Liver (tissue), 9 donors: ENCODE data around the gene RWDD4. TPM values are rescaled to one million over a fixed set of nuclear protein-coding genes. Genes with fewer than 3 reads are reported as not detected.

Source experiments
- DNase-seq: peaks from one replicate; pipeline ENCODE4 v3.0.0-alpha.2; 2017; ENCODE audit warnings: low spot score
- H3K27ac ChIP-seq, 2 donors: one replicate each; pipeline ENCODE4 v1.7.0; 2013; ENCODE audit warnings: inconsistent platforms in 2 of 2, low read length in 2 of 2, control low read depth in 1 of 2, low read depth in 1 of 2, mild to moderate bottlenecking in 1 of 2
- H3K27me3 ChIP-seq, 4 donors: one replicate each; pipeline versions ENCODE4 v1.6.1 to v1.7.0; 2013; ENCODE audit warnings: low read length in 3 of 4, inconsistent platforms in 1 of 4, mild to moderate bottlenecking in 1 of 4, moderate library complexity in 1 of 4; ENCODE audit not compliant: control insufficient read depth in 4 of 4, insufficient read depth in 4 of 4
- H3K36me3 ChIP-seq, 4 donors: one replicate each; pipeline versions ENCODE4 v1.6.1 to v1.7.0; 2013; ENCODE audit warnings: low read length in 3 of 4, mild to moderate bottlenecking in 3 of 4, low read depth in 1 of 4, moderate library complexity in 1 of 4; ENCODE audit not compliant: control insufficient read depth in 4 of 4, insufficient read depth in 3 of 4
- H3K4me1 ChIP-seq, 4 donors: one replicate each; pipeline versions ENCODE4 v1.6.1 to v1.7.0; 2013; ENCODE audit warnings: low read length in 3 of 4, mild to moderate bottlenecking in 3 of 4, moderate library complexity in 1 of 4; ENCODE audit not compliant: control insufficient read depth in 4 of 4, insufficient read depth in 4 of 4
- H3K4me3 ChIP-seq, 3 donors: one replicate each; pipeline versions ENCODE4 v1.6.1 to v1.7.0; 2013; ENCODE audit warnings: low read length in 3 of 3, control low read depth in 1 of 3, low read depth in 1 of 3, mild to moderate bottlenecking in 1 of 3
- H3K9ac ChIP-seq, 2 donors: one replicate each; pipeline ENCODE4 v1.7.0; 2013; ENCODE audit warnings: low read length in 2 of 2, mild to moderate bottlenecking in 2 of 2, moderate library complexity in 2 of 2, control low read depth in 1 of 2, low read depth in 1 of 2
- H3K9me3 ChIP-seq, 4 donors: one replicate each; pipeline versions ENCODE4 v1.6.1 to v1.7.0; 2013; ENCODE audit warnings: low read length in 3 of 4; ENCODE audit not compliant: control insufficient read depth in 4 of 4
- CTCF ChIP-seq: fragments of 150-350 bp; IDR thresholded peaks from 2 replicates; pipeline ENCODE4 v1.5.1; 2017; ENCODE audit warnings: improper control_type of control experiment, low read depth, low read length; ENCODE audit not compliant: missing input control
- EGR1 ChIP-seq, 2 donors: IDR thresholded peaks; 2 replicates each; pipeline ENCODE4 v1.6.1; 2016 to 2018; ENCODE audit warnings: antibody characterized with exemption in 2 of 2, low read depth in 2 of 2
- FOXA1 ChIP-seq: IDR thresholded peaks from 2 replicates; pipeline ENCODE4 v1.6.1; 2016; ENCODE audit warnings: antibody characterized with exemption
- FOXA2 ChIP-seq: IDR thresholded peaks from 2 replicates; pipeline ENCODE4 v1.6.1; 2016; ENCODE audit warnings: antibody characterized with exemption
- GABPA ChIP-seq, 2 donors: IDR thresholded peaks in 1 of 2; conservative IDR thresholded peaks in 1 of 2; 2 replicates each; pipeline ENCODE4 v1.6.1; 2016; ENCODE audit warnings: antibody characterized with exemption in 2 of 2, mild to moderate bottlenecking in 1 of 2, moderate library complexity in 1 of 2
- HNF4A ChIP-seq, 2 donors: conservative IDR thresholded peaks; 2 replicates each; pipeline ENCODE4 v1.6.1; 2016; ENCODE audit warnings: antibody characterized with exemption in 2 of 2, mild to moderate bottlenecking in 2 of 2
- JUND ChIP-seq, 2 donors: IDR thresholded peaks; 2 replicates each; pipeline ENCODE4 v1.6.1; 2016; ENCODE audit warnings: antibody characterized with exemption in 2 of 2
- NR2F2 ChIP-seq: IDR thresholded peaks from 2 replicates; pipeline ENCODE4 v1.6.1; 2016; ENCODE audit warnings: antibody characterized with exemption
- RAD21 ChIP-seq, 2 donors: IDR thresholded peaks; 2 replicates each; pipeline ENCODE4 v1.6.1; 2016; ENCODE audit warnings: antibody characterized with exemption in 2 of 2, mild to moderate bottlenecking in 2 of 2
- REST ChIP-seq: IDR thresholded peaks from 2 replicates; pipeline ENCODE4 v1.6.1; 2016; ENCODE audit warnings: antibody characterized with exemption, mild to moderate bottlenecking
- RXRA ChIP-seq, 2 donors: IDR thresholded peaks; 2 replicates each; pipeline ENCODE4 v1.6.1; 2017 to 2018; ENCODE audit warnings: antibody characterized with exemption in 2 of 2, mild to moderate bottlenecking in 1 of 2
- SP1 ChIP-seq: IDR thresholded peaks from 2 replicates; pipeline ENCODE4 v1.6.1; 2018; ENCODE audit warnings: antibody characterized with exemption, mild to moderate bottlenecking
- TAF1 ChIP-seq: conservative IDR thresholded peaks from 2 replicates; pipeline ENCODE4 v1.6.1; 2016; ENCODE audit warnings: antibody characterized with exemption, mild to moderate bottlenecking
- YY1 ChIP-seq: IDR thresholded peaks from 2 replicates; pipeline ENCODE4 v1.6.1; 2016; ENCODE audit warnings: antibody characterized with exemption, mild to moderate bottlenecking
- WGBS: extraction: QIAGEN DNeasy Blood & Tissue Kit; methylation state at CpG from one replicate; pipeline ENCODE4 v1.1.7; 2013; 5-methylcytosine and 5-hydroxymethylcytosine counted together
- polyA plus RNA-seq, 2 donors: library from polyadenylated mRNA; stranded (reverse) in 1 of 2; unstranded in 1 of 2; fragments of 200-250 nt in 1 of 2; fragments of >200 nt in 1 of 2; fragmentation: Nextera tagmentation in 1 of 2; extraction: Ambion mirVana in 1 of 2; gene quantifications; one replicate each; pipeline versions ENCODE4 v1.2.1 to v1.2.3, GENCODE V29; 2013 to 2015
- total RNA-seq, 2 donors: library from RNA; depleted of rRNA; stranded (reverse); fragments of >200 nt; gene quantifications; one replicate each; pipeline ENCODE4 v1.2.3, GENCODE V29; 2014
- TF ChIP-seq, protein P1 (sequence below): IDR thresholded peaks from 2 replicates; pipeline ENCODE4 v1.6.1; 2016; ENCODE audit warnings: antibody characterized with exemption
- TF ChIP-seq, protein P2 (sequence below): IDR thresholded peaks from 2 replicates; pipeline ENCODE4 v1.6.1; 2016; ENCODE audit warnings: antibody characterized with exemption
- donor health status: healthy.
- donor health status: healthy.
- donor health status: healthy.
- donor health status: healthy.
- donor health status: healthy.

The RWDD4 gene
- total and polyA plus RNA-seq, 4 donors, result 6.5 to 17.9 (median 8.9) TPM

- no peak for TF ChIP-seq REST
Observed at GRCh38 chr4:183670960-183671555, 12.1 kb upstream of the RWDD4 start (continued).

DNA sequence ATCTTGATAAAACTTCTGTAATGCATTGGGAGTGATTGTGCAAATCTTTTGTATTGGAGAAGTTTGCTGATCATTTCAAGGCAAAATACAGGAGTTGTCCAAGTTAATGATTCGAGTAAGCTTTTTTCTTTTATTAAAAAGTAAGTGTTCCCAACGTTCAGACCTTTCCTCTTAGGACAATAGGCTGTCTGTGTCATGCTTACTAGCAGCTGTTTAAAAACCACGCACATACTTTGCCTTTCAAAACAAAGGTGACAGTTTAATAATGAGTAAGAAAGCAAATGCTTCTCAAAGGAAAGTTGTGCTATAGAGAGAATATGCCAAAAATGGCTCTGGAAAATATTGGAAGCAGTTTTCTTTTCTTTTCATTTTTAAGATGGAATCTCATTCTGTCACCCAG is 11.3 kb upstream of the RWDD4 start:
- H3K27me3 ChIP-seq, result no peaks in the 10 kb centered on the region
- WGBS, result 86% methylated on average over 3 of the region's 3 CpGs
- no peaks in the 10 kb centered on the region for H3K4me1 ChIP-seq
- H3K27ac ChIP-seq, result no peak overlapping the region
- H3K36me3 ChIP-seq, result peaks cover 3 to 50% (median 42%) of the 10 kb centered on the region in 4 donors
- H3K9ac ChIP-seq, result no peak overlapping the region
- no peak overlapping the region for H3K4me3 ChIP-seq
- H3K9me3 ChIP-seq, result no peaks in the 10 kb centered on the region
- no peak for DNase-seq
- TF ChIP-seq, protein P1, sequence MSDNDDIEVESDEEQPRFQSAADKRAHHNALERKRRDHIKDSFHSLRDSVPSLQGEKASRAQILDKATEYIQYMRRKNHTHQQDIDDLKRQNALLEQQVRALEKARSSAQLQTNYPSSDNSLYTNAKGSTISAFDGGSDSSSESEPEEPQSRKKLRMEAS, result no peak
- TF ChIP-seq, protein P2, sequence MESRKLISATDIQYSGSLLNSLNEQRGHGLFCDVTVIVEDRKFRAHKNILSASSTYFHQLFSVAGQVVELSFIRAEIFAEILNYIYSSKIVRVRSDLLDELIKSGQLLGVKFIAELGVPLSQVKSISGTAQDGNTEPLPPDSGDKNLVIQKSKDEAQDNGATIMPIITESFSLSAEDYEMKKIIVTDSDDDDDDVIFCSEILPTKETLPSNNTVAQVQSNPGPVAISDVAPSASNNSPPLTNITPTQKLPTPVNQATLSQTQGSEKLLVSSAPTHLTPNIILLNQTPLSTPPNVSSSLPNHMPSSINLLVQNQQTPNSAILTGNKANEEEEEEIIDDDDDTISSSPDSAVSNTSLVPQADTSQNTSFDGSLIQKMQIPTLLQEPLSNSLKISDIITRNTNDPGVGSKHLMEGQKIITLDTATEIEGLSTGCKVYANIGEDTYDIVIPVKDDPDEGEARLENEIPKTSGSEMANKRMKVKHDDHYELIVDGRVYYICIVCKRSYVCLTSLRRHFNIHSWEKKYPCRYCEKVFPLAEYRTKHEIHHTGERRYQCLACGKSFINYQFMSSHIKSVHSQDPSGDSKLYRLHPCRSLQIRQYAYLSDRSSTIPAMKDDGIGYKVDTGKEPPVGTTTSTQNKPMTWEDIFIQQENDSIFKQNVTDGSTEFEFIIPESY, result no peak
- no peak for TF ChIP-seq REST
- no peak for TF ChIP-seq FOXA2
- TF ChIP-seq RAD21 (IDR thresholded peaks at IDR 0.05), result no peak
- no peak for TF ChIP-seq JUND (IDR thresholded peaks at IDR 0.05)
- no peak for TF ChIP-seq YY1
- no peak for TF ChIP-seq HNF4A (conservative IDR thresholded peaks at IDR 0.05)
- TF ChIP-seq EGR1 (IDR thresholded peaks at IDR 0.05; ENCODE audit: low read depth in 2 of 2), result no peak
- no peak for TF ChIP-seq CTCF
- no peak for TF ChIP-seq NR2F2
- TF ChIP-seq GABPA (IDR thresholded peaks at IDR 0.05 in 1 of 2, conservative IDR thresholded peaks at IDR 0.05 in 1 of 2), result no peak
- TF ChIP-seq FOXA1, result no peak
- no peak for TF ChIP-seq SP1
- TF ChIP-seq TAF1, result no peak
- no peak for TF ChIP-seq RXRA (IDR thresholded peaks at IDR 0.05)
